NCI-H187 treated with DMSO at 0.1 percent for 48 hours (cell line): ENCODE data around the gene NT5DC2.

Experiments used
- DNase-seq: peaks from one replicate; lab custom pipeline; 2025; lab: John Stamatoyannopoulos, UW

The NT5DC2 gene

DNA sequence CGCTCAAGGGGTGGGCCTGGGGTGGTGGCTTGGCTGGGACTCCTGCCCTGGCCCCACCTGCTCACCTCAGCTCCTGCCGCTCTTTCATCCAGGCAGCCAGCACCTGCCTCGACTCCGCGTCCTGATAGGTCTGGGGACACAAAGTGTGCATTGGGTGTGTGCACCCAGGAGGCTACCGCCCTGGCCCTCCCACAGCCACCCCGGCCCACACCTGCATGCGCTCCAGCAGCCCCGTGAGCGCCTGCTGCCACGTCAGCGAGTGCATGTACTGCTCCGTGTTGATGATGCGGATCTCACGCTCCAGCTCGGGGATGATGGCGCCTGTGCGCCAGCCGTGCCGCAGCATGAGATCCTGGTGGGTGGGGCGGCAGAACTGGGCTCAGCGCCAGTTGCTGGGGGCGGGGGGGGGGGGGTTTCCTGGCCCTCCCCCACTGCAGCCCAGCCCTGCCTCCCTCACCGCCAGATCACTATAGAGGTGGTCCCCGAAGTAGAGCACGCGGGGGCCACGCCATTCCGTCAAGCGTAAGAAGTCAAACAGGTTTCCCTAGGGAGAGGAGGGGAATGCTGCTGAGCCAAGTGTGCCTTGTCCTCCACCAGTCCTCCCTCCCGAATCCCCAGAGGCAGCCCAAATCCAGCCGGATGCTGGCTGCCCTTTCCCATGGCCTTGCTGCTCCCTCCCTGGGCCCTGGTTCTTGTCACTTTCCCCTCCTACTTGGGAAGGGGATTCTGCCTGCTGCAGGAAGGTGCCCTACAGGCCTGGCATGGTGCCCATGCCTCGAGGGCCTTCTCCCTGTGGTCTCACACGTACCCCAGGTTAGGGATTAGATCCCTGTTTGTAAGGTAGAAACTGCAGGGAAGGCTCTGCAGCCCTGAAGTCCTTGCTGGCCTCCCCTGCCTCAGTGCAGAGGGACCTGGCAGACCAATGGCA, 8.6 kb downstream of the NT5DC2 start:
- DNase-seq, result no peak

DNA sequence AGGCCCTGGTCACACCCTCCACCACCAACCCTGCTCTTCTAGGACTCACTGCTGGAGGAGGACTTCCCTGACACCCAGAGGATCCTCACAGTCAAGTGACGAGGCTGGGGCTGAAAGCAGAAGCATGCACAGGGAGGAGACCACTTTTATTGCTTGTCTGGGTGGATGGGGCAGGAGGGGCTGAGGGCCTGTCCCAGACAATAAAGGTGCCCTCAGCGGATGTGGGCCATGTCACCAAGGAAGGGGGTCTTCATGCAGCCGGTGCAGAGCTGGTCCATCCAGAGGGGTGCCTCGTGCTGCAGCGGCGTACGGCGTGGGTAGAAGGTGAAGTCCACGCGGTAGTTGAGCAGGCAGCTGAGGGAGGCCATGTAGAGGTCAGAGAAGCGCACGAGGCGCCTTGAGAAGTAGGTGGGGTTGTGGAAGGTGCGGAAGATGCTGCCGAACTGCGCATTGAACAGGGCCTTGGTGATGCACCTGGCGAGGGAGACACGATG, 9.4 kb downstream of the NT5DC2 start:
- DNase-seq, result no peak

DNA sequence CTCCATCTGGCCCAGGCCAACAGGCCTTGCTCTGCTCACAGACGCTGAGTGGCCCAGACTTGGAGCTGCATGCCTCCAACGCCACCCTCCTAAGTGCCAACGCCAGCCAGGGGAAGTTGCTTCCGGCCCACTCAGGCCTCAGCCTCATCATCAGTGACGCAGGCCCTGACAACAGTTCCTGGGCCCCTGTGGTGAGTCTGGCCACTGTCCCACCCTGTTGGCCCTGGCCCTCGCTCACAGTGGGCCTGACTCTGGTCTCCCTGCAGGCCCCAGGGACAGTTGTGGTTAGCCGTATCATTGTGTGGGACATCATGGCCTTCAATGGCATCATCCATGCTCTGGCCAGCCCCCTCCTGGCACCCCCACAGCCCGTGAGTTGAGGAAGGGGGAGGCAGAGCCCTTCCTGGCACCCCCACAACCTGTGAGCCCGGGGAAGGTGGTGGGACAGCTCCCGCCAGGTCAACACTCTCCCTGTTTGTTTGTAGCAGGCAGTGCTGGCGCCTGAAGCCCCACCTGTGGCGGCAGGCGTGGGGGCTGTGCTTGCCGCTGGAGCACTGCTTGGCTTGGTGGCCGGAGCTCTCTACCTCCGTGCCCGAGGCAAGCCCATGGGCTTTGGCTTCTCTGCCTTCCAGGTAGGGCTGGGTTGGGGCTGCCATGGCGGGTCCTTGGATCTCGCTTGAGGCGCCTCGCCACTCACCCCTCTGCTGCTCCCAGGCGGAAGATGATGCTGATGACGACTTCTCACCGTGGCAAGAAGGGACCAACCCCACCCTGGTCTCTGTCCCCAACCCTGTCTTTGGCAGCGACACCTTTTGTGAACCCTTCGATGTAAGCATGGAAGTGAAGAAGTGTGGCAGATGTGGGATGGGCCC, 10.0 kb downstream of the NT5DC2 start:
- no peak for DNase-seq

DNA sequence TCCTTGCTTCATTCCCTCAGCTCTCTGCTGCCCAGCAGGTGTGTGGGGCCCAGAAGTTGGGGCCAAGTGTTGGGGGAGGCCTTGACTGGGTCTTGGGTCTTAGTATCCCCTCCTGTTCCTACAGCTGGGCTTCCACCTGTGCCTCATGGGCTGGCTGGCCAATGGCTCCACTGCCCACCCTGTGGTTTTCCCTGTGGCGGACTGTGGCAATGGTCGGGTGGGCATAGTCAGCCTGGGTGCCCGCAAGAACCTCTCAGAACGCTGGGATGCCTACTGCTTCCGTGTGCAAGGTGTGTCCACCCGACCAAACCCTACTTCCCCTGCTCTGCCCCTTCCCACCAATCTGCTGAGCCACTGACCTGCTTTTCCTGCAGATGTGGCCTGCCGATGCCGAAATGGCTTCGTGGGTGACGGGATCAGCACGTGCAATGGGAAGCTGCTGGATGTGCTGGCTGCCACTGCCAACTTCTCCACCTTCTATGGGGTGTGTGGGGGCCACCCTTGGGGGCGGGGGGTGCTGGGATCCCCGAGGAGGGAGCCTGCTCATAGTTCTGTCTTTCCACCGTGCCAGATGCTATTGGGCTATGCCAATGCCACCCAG, 10.9 kb downstream of the NT5DC2 start:
- no peak for DNase-seq

DNA sequence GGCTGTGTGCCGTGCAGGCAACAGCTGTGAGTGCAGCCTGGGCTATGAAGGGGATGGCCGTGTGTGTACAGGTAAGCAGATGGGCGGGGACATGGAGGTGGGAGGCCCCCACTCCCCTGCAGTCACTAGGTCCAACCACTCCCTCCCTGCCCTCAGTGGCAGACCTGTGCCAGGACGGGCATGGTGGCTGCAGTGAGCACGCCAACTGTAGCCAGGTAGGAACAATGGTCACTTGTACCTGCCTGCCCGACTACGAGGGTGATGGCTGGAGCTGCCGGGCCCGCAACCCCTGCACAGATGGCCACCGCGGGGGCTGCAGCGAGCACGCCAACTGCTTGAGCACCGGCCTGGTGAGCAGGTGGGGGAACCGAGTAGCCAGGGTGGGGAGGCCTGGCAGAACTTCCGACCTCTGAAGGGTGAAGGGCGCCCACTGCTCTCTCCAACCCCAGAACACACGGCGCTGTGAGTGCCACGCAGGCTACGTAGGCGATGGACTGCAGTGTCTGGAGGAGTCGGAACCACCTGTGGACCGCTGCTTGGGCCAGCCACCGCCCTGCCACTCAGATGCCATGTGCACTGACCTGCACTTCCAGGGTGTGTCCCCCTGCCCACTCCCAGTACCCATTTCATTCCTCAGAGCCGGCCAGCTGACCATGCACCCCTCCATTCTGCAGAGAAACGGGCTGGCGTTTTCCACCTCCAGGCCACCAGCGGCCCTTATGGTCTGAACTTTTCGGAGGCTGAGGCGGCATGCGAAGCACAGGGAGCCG, 11.6 kb downstream of the NT5DC2 start:
- DNase-seq, result no peak

DNA sequence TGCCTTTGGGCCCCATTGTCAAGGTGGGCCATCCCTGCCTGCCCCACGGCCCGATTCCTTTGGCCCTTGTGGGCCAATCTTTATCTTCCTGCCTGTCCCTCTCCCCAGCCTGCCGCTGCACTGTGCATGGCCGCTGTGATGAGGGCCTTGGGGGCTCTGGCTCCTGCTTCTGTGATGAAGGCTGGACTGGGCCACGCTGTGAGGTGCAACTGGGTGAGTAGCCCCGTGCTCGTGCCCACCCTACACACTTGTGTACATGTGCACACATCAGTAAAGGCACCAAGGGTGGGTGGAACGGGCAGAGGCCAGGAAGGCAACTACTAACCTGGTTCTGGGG, 12.2 kb downstream of the NT5DC2 start:
- DNase-seq, result no peak

DNA sequence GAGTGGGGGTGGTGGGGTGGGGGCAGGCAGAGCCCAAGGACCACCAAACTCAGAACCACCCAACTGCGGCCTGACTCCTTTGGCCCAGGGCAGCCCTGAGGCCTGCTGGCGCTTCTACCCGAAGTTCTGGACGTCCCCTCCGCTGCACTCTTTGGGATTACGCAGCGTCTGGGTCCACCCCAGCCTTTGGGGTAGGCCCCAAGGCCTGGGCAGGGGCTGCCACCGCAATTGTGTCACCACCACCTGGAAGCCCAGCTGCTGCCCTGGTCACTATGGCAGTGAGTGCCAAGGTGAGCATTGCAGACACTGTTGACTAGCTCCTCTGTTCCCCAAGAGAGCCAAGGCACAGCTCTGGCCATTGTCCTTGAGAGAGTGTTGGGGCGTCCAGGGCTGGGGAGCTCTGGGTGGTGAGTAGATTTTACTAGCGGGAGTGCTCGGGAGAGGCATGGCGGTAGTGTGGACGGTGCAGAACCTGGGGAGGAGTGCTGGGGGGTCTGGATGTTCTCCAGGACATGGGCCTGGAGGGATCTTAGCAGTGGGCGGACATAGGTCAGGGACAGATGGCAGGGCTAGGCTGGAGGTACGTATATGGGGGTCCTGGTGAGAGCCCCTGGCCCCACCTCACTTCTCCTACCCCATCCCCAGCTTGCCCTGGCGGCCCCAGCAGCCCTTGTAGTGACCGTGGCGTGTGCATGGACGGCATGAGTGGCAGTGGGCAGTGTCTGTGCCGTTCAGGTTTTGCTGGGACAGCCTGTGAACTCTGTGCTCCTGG, 12.8 kb downstream of the NT5DC2 start:
- DNase-seq, result no peak

DNA sequence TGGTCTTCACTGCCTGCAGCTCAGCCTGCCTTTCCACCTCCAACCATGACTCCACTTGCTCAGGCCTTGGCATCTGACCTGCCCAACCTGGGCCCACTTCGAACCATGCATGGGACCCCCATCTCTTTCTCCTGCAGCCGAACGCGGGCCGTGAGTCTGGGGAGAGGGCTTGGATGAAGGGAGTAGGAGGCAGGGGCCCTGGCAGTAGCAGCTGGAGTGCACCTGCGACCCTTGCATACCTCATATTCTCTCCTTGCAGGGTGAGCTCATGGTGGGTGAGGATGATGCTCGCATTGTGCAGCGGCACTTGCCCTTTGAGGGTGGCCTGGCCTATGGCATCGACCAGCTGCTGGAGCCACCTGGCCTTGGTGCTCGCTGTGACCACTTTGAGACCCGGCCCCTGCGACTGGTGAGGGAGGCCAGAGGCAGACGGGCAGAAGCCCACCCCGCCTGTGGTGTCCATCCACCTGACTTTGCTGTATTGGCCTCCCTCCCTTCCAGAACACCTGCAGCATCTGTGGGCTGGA, 13.5 kb downstream of the NT5DC2 start:
- no peak for DNase-seq

DNA sequence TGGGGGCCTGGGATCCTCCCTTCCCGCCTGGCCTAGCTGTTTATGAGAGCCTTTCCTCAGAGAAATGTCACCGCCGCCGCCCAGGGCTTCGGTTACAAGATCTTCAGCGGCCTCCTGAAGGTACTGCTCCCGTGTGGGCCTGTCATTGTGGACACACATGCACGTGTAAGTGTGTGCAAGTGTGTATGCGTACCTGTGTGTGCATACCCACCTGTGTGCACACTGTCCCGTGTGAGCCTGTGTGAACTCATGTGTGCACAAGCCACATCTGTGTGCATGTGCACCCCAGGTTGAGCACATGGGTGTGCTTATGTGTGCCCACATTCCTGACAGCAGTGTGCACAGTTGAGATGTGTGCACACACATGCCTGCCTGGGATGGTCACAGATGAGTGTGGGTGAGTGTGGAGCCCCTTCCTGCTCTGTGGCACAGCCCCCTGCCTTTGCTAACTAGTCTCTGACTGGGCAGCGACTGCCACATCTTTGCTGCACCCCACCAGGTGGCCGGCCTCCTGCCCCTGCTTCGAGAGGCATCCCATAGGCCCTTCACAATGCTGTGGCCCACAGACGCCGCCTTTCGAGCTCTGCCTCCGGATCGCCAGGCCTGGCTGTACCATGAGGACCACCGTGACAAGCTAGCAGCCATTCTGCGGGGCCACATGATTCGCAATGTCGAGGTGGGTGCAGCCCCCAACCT, 14.1 kb downstream of the NT5DC2 start:
- DNase-seq, result no peak

DNA sequence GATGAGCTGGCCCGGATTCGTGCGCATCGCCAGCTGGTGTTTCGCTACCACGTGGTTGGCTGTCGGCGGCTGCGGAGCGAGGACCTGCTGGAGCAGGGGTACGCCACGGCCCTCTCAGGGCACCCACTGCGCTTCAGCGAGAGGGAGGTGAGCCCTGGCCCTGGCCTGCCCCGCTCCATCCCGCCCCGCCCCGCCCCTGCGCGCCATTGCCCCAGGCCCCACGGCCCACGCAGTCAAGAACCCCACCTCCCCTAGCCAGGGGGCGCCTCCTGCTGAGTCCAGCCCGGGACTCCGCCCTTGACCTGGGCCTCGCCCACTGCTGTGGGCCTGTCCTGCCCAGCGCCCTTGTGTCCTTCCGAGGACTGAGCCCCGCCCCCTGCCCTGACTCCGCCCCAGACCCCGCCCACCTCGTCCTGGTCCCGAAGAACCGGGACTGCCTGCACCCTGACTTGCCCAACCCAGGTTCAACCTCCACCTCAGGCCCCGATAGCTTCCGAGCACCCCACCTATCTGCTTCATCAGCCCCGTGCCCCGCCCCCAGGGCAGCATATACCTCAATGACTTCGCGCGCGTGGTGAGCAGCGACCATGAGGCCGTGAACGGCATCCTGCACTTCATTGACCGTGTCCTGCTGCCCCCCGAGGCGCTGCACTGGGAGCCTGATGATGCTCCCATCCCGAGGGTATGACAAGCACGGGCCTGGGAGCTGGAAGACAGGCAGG, 14.8 kb downstream of the NT5DC2 start:
- DNase-seq, result no peak

DNA sequence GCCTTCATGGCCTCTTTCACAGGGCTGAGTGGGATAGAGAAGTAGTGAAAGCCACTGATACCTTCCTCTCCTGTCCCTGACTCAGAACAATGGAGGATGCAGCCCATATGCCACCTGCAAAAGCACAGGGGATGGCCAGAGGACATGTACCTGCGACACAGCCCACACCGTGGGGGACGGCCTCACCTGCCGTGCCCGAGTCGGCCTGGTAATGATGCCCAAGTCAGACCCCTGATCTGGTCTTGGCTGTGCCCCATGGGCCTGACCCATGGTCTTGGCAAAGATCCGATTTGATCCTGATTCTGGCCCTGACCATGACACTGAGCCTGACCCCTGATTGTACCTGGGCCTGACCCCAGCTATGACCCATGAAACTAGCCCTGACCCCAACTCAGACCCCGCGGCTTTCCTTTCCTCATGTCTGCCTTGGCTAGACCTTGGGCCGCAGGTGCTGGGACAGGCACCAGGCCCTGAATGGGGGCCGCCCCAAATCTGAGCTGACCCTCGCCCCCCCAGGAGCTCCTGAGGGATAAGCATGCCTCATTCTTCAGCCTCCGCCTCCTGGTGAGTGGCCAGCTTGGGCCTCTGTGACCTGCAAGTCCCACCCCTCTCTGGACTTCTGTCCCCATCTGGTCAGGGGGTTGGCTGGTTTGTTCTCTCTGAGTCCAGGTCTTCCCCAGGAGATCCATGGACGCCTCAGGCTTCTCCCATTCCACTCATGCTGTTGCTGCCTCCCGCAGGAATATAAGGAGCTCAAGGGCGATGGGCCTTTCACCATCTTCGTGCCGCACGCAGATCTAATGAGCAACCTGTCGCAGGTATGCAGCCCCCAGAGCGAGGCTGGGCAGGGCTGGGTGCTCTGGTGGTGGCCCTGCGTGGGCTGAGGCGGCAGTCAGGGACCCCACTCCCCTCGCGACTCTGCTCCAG, 15.6 kb downstream of the NT5DC2 start:
- no peak for DNase-seq

DNA sequence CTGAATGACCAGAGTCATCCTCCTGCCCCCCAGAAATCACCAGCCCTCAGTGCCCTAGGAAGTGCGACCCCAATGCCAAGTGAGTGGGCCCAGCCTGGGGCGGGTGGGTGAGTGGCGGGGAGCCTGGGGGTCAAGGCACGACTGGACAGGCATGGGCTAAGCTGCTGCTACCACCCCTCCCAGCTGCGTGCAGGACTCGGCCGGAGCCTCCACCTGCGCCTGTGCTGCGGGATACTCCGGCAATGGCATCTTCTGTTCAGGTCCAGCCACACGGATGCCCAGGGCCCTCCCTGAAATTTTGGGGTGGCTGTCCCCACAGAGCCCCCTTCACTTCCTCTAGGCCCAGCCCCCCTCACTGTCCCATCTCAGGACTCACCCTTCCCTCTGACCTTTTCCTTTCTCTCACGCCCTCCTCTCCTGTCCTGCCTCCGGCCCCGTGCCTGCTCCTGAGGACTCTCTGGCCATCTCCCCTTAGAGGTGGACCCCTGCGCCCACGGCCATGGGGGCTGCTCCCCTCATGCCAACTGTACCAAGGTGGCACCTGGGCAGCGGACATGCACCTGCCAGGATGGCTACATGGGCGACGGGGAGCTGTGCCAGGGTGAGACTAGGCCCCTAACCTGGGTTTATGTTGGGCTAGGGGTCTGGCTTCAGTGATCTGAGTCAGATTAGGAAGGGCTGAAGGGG, 17.0 kb downstream of the NT5DC2 start:
- DNase-seq, result no peak

DNA sequence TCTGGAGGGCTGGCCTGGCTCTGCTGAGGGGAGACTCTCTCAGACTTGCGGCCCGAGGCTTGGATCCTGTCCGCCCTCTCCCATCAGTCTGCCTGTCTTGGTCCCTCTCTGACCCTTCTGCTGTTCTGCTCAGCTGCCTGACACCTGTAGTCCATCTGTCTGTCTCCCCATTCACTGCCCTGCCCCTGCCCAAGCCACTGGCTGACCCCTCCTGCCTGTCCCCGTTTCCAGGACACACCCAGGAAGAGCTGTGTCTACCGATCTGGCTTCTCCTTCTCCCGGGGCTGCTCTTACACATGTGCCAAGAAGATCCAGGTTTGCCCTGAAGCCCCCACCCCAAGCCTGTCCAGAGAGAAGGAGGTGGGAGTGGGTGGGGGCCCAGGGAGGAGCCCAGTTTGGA, 18.5 kb downstream of the NT5DC2 start:
- DNase-seq, result no peak

DNA sequence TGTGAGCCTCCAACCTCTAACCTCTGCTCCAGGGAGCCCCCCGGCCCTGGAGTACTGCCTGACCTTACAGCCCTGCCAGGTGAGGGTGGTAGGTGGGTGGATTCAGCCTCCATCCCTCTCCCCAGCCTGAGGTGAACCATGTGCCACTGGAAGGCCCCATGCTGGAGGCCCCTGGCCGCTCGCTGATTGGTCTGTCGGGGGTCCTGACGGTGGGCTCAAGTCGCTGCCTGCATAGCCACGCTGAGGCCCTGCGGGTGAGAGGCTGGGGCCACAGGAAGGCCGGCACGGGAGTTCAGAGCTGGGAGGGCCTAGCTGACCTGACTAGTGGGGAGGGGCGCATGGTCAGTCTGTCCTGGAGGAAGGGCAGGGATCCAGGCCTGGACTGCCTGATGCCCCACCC, 19.1 kb downstream of the NT5DC2 start:
- no peak for DNase-seq

DNA sequence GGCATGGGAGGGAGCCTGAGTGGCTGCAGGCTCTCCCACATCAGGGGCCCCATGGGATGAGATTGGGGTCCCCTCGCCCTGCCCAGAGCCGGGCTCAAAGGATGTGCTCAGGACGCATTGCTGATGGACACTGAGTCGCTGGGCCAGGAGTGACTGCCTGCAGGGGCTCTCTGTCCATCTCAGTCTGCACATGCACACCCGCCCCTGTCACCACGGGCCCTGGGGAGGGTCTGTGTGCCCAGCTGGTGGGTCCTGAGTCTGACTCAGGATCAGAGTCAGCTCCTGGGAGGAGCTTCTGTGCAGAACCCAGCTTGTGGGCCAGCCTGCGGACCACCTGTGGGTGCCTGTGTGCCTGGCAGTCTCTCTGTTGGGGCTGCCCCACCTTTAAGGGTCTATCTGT, 20.4 kb downstream of the NT5DC2 start:
- no peak for DNase-seq

DNA sequence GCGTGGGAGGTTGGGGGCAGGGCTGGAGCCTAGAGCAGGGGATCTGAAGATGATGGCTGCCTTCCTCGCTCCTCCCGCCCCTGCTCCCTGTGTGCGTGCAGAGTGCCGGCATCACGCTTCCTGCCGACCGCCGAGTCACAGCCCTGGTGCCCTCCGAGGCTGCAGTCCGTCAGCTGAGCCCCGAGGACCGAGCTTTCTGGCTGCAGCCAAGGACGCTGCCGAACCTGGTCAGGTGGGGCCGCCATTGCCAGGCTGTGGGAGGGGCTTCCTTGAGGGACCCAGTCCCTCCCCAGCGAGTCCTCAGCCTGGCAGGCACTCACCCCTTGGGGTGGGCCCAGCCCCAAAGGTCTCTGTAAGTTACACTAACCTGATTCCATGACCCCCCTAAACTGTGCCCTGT, 20.9 kb downstream of the NT5DC2 start:
- no peak for DNase-seq

DNA sequence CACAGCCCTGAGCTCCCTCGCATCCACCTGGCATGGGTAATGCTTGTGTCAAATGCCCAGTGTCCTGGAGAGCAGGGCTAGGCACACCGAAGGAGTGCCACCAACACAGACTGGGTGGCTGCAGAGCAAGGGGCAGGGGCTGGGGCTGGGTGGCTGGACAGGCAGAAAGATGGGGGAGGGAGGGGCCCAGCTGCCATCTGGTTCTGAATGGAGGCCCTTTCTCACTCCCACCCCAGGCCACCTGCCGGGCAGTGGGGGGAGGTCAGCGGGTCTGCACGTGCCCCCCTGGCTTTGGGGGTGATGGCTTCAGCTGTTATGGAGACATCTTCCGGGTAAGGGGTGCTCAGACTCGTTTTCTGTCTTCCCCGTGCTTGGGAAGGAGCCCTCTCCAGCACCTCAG, 21.6 kb downstream of the NT5DC2 start:
- DNase-seq, result no peak

DNA sequence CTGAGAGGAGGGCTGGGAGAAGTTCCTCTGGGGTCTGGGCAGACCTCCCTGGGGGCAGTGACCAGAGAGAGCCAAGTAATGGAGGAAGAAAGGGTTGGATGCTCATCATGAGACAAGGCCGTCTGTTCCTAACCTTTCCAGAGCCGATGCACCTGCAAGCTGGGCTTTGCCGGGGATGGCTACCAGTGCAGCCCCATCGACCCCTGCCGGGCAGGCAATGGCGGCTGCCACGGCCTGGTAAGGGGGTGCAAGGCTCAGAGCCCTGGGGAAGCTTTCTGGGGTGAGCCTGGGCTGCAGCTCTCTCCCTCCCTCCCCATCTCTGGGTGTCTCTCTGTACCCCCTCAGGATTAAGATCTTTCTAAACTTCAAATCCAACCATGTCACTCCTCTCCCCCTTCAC, 22.1 kb downstream of the NT5DC2 start:
- no peak for DNase-seq
